Measurements from ENCODE around the gene SYT1.

GRCh38 chr12:79057540-79057939 is 193.0 kb downstream of the SYT1 start:
- TF ChIP-seq TARDBP (IDR thresholded peaks at IDR 0.05), result no peak
- no peak for TF ChIP-seq SUZ12 (IDR thresholded peaks at IDR 0.05)
- no peak for TF ChIP-seq ARNT (IDR thresholded peaks at IDR 0.05)
- TF ChIP-seq BHLHE40 (IDR thresholded peaks at IDR 0.05; ENCODE audit: borderline replicate concordance), result no peak
- no peak for TF ChIP-seq LEF1 (IDR thresholded peaks at IDR 0.05; ENCODE audit: borderline replicate concordance)
- no peak for TF ChIP-seq FOXK2 (IDR thresholded peaks at IDR 0.05)
- TF ChIP-seq SP1 (IDR thresholded peaks at IDR 0.05), result no peak
- no peak for TF ChIP-seq PKNOX1 (IDR thresholded peaks at IDR 0.05)
- no peak for TF ChIP-seq ELF4 (IDR thresholded peaks at IDR 0.05)
- TF ChIP-seq CTBP1 (IDR thresholded peaks at IDR 0.05; ENCODE audit: borderline replicate concordance), result no peak
- no peak for TF ChIP-seq FOXA1 (IDR thresholded peaks at IDR 0.05)
